Stimulated activated memory B cell treated with anti-CD40 and anti-IgM and Interleukin-4, amounts not matched to agents 10 μg/mL and 1 μg/mL and 100 μg/mL, for 72 hours (primary cell): Measurements from ENCODE around the gene KCNJ14.

ENCODE experiments used
- ATAC-seq: fragments of 150-1000 bp; cut with Tn5 transposase; 2 replicates; pipeline ENCODE4 v1.10.0; 2021
- H3K27ac Mint-ChIP-seq: one replicate; pipeline ENCODE4 v1.8.0; 2022; ENCODE audit warnings: mild to moderate bottlenecking, mixed read lengths
- H3K27me3 Mint-ChIP-seq: one replicate; pipeline ENCODE4 v1.8.0; 2022; ENCODE audit warnings: mixed read lengths
- H3K36me3 Mint-ChIP-seq: one replicate; pipeline ENCODE4 v1.8.0; 2022; ENCODE audit warnings: mixed read lengths
- H3K4me1 Mint-ChIP-seq: one replicate; pipeline ENCODE4 v1.8.0; 2022; ENCODE audit warnings: mixed read lengths
- H3K4me3 Mint-ChIP-seq: one replicate; pipeline ENCODE4 v1.8.0; 2022; ENCODE audit warnings: mild to moderate bottlenecking, moderate library complexity, mixed read lengths
- H3K9me3 Mint-ChIP-seq: one replicate; pipeline ENCODE4 v1.8.0; 2022; ENCODE audit warnings: mixed read lengths

The KCNJ14 gene

DNA sequence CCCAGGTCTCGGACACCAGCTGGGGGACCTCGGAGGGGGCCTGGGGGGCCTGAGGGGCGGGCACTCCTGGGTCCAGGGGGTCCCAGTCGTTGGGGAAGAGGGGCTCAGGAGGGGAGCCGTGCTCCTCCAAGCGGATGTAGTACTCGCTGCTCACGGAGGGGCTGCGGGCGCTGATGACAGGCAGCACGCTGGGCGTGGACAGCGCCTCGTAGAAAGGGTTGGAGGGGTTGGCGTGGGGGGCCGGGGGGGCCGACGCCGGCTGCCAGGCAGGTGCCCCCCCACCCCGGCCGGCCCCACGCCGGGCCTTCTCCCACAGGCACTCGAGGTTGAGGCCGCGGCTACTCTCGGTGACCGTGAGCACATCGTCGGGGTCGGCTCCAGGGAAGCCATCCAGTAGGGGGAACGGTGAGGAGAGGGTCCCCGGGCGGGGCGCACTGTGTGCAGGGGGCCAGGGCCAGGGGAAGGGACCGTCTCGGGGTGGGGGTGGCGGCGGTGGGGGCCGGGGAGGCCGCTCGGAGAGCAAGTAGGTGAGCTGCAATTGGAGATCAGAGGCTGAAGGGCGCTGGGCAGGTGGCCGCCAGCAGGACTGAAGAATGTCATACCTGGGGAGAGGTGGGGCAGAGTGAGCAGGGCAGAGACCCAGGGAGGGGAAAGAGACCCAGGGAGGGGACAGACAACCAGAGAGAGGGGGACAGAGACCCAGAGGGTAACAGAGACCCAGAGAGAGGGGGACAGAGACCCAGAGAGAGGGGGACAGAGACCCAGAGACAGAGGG is 44.1 kb downstream of the KCNJ14 start:
- peak overlapping the region; percentile 60 for H3K27ac Mint-ChIP-seq
- peaks cover 3% of the 10 kb centered on the region for H3K9me3 Mint-ChIP-seq
- ATAC-seq = no peak
- peaks cover 66% of the 10 kb centered on the region for H3K27me3 Mint-ChIP-seq
- no peak overlapping the region for H3K4me3 Mint-ChIP-seq
- peaks cover 51% of the 10 kb centered on the region for H3K4me1 Mint-ChIP-seq
- H3K36me3 Mint-ChIP-seq = peaks cover under 1% of the 10 kb centered on the region

DNA sequence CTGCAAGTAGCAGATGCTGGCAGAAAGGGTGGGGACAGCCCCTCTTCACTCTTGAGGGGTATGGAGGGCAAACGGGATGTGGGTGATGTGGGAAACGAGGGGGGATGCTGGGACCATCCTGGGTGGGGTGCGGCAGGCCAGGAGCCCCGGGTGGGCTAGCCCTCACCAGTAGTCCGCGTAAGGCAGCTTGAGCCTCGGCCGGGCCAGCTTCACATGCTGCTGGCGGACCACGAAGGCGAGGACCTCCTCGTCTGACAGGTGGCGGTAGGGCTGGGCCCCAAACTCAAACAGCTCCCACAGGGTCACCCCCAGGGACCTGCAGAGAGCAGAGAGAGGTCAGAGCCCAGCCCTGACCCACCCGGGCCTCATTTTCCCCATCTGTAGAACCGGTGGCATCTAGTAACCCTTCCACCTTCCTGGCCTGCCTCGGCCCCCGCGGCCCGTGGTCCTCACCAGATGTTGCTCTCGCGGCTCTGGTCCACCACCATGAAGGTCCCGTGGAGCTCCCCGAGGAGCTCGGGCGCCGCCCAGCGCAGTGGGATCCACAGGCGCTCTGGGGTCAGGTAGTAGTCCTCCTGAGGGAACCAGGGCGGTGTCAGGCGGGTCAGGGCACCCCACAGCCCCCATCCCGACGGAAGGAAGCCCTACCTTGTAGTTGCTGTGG is 45.6 kb downstream of the KCNJ14 start:
- H3K27ac Mint-ChIP-seq = peak overlapping the region; percentile 60
- H3K4me1 Mint-ChIP-seq = peaks cover 43% of the 10 kb centered on the region
- peak overlapping the region; percentile 50 for H3K4me3 Mint-ChIP-seq
- peaks cover 51% of the 10 kb centered on the region for H3K27me3 Mint-ChIP-seq
- H3K9me3 Mint-ChIP-seq = peaks cover 3% of the 10 kb centered on the region
- ATAC-seq = no peak
- H3K36me3 Mint-ChIP-seq = no peaks in the 10 kb centered on the region

DNA sequence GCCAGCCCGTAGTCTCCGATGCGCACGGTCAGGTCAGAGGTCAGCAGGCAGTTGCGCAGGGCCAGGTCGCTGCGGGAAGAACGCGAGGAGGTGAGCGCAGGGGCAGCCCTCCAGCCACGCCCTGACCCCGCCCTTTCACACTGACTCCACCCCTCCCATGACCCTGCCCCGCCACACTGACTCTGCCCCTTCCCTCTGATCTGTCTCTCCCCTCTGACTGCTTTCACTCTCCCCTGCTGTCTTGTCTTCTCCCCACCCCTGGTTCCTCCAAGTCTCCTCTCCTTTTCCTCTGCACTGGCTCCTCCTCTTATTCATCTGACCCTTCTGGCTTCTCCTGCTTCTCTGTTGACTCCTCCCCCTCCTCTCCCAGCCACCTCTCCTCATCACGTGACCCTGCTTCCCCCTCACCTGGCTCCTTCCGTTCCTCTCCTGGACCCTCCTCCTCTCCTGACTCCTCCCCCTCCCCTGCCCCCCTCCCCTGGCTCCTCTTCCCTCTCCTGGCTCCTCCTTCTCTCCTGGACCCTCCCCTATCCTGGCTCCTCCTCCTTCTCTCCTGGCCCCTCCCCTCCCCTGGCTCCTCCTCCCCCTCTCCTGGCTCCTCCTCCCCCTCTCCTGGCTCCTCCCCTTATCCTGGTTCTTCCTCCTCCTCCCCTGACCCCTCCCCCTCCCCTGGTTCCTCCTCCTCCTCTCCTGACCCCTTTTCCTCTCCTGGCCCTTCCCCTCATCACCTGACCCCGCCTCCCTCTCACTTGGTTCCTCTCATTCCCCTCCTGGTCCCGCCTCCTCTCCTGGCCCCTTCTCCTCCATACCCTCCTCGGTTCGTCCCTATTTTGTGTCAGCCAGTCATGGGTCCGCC is 46.3 kb downstream of the KCNJ14 start:
- H3K27ac Mint-ChIP-seq = peak overlapping the region; percentile 46

DNA sequence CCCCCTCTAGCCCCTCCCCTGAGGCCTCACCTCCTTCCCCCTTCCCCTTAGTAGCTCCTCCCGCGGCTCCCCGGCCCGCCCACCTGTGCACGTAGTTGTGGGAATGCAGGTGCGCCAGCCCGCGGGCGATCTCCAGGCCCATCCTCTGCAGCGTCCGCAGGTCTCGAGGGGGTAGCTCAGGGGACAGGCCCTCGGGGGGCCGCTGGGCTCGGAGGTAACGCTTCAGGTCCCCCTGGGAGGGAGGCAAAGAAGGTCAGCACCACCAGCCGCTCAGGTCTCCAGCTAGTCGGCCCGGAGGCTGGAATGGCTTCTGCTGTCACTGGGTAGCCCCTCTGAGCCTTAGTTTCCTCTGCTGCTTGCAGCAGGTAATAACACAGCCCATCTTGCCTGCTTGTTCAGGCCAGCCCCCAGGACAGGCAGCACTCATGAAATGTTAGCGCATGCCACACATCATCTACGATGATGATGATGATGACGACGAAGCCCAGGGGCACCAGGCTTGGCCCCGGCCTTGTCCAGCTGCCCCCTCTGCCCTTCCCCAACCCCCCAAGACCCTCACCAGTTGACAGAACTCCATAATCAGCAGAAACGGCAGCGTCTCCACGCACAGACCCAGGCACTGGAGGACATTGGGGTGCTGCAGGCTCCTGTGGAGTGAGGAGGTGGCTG is 47.1 kb downstream of the KCNJ14 start:
- Mint-ChIP-seq H3K27ac (peak overlapping the region; percentile 46), H3K4me3 (peak overlapping the region; percentile 50), H3K36me3 (no peaks in the 10 kb centered on the region), H3K9me3 (peaks cover 3% of the 10 kb centered on the region), H3K27me3 (peaks cover 38% of the 10 kb centered on the region), H3K4me1 (peaks cover 43% of the 10 kb centered on the region)
- peak; percentile 79 for ATAC-seq

More for the DNA sequence above, 46.3 kb downstream of the KCNJ14 start:
- H3K27me3 Mint-ChIP-seq = peaks cover 44% of the 10 kb centered on the region
- H3K4me3 Mint-ChIP-seq = peak overlapping the region; percentile 50
- H3K9me3 Mint-ChIP-seq = peaks cover 3% of the 10 kb centered on the region
- peaks cover 43% of the 10 kb centered on the region for H3K4me1 Mint-ChIP-seq
- peak; percentile 44 for ATAC-seq
- no peaks in the 10 kb centered on the region for H3K36me3 Mint-ChIP-seq

DNA sequence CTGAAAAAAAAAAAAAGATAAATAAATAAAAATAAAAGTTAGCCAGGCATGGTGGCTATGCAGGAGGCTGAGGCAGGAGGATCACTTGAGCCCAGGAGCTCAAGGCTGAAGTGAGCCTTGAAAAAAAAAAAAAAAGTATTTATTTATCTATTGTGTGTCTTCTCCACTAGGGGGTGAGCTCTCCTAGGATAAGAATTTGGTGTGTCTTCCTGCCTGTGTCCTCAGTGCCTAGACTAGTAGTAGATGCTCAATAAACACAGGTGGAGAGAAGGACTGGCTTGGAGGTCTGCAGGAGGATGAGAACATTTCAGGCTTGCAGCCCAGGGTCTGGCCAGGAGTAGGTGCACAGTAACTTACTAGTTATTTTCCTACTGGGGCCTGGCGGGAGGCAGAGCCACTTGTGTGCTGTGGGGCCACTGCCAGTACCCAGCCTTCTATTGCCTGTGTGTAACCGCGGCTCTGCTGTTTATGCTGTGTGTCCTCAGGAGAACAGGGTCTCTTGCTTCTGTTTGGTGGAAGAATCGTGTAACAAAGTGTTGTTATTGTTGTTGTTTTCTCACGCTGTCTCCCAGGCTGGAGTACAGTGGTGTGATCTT is 50.9 kb downstream of the KCNJ14 start:
- H3K9me3 Mint-ChIP-seq = peaks cover 3% of the 10 kb centered on the region

DNA sequence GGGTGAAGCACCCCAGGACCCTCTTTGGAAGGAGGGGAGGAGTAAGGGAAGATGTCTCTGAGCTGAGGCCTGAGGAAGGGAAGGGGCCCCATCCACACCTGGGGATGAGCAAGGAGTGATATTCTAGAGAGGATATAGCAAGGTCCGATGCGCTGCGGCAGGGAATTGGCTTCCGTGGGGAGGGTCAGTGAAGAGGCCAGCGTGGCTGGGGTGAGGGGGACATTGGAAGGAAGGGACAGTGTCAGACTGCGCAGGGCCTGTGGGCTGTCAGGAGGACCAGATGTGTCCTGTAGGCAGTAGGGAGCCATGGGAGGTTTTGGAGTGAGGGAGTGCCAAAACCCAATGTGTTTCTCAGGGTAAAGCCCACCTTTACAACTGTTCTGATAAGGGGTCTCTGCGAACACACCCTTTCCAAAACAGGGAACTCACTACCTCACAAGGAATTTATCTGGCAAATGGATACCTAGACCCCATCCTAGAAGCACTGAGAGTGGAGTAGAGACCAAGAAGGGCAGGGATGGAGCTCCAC is 52.6 kb downstream of the KCNJ14 start:
- H3K4me1 Mint-ChIP-seq = peaks cover 17% of the 10 kb centered on the region
- peaks cover 14% of the 10 kb centered on the region for H3K27me3 Mint-ChIP-seq
- no peak overlapping the region for H3K27ac Mint-ChIP-seq
- no peaks in the 10 kb centered on the region for H3K36me3 Mint-ChIP-seq
- H3K4me3 Mint-ChIP-seq = no peak overlapping the region
- H3K9me3 Mint-ChIP-seq = no peaks in the 10 kb centered on the region
- no peak for ATAC-seq

More for the DNA sequence above, 50.9 kb downstream of the KCNJ14 start:
- peak; percentile 3 for ATAC-seq
- no peak overlapping the region for H3K27ac Mint-ChIP-seq
- H3K4me1 Mint-ChIP-seq = peaks cover 35% of the 10 kb centered on the region
- peaks cover 22% of the 10 kb centered on the region for H3K27me3 Mint-ChIP-seq
- no peaks in the 10 kb centered on the region for H3K36me3 Mint-ChIP-seq
- H3K4me3 Mint-ChIP-seq = no peak overlapping the region

DNA sequence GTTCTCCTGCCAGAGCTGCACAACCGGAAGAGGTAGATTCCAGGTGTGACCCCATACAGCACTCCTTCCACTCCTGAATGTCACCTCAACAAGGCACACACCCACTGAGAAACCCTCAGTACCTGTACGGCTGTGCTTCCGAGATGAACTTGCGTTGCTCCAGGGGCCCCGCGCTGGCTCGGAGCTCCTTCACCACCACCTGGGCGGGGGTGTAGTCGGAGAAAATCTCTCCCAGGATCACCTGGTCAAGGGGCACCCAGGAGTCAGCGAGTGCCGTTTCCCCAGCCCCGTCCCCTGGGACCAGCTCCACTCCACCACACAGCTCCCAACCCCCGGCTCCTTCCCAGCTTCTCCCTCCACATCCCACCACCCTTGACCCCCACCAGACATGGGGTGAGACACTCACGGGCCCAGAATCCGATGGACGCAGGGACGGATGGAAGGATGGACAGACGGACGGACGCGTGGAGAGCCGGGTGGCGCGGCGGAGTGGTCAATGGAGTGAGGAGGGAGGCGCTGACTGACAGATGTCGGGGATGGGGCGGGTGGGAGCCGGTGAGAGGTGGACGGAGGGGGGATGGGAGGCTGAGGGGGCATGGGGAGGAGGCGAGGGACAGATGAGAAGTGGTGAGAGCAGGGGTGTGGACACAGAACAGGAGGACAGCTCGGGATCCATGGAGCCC is 53.5 kb downstream of the KCNJ14 start:
- Mint-ChIP-seq H3K4me1 (peaks cover 14% of the 10 kb centered on the region), H3K4me3 (no peak overlapping the region), H3K36me3 (no peaks in the 10 kb centered on the region), H3K27ac (no peak overlapping the region), H3K9me3 (no peaks in the 10 kb centered on the region), H3K27me3 (peaks cover 14% of the 10 kb centered on the region)
- ATAC-seq = no peak

DNA sequence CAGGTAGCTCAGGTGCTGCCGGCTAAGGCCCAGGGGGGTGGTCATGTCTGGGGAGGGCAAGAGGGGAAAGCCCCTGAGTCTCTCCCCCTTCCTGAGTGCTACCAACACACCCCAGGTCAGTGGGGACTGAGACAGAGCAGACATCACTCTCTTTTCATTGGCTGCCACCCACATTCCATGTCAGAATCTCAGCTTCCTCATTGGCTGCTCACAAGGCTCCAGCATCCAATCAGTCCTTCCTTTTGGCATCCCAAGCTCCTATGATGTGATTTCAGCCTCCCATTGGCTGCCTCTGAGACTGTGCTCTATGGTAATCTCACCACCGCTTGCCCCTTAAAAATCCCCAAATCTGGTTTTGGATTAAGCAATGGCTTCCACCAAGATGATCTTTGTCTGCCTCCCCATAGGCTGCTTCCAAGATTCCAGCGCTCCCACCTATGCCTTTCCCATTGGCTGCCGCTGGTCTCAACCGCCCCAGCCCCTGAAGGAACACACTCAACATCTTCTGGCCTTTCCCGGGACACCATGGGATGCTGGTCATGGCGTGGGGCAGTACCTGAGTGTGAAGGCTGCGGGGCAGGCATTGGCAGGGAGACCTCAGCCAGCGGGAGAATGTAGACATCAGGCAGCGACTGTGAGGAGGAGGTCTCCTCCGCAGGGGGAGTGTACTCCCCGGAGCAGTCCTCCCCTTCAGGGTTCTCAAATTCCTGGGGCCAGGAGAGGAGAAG is 54.3 kb downstream of the KCNJ14 start:
- ATAC-seq = no peak
- no peak overlapping the region for H3K27ac Mint-ChIP-seq
- peaks cover 14% of the 10 kb centered on the region for H3K27me3 Mint-ChIP-seq
- no peaks in the 10 kb centered on the region for H3K9me3 Mint-ChIP-seq
- no peak overlapping the region for H3K4me3 Mint-ChIP-seq
- peaks cover 17% of the 10 kb centered on the region for H3K4me1 Mint-ChIP-seq
- no peaks in the 10 kb centered on the region for H3K36me3 Mint-ChIP-seq

DNA sequence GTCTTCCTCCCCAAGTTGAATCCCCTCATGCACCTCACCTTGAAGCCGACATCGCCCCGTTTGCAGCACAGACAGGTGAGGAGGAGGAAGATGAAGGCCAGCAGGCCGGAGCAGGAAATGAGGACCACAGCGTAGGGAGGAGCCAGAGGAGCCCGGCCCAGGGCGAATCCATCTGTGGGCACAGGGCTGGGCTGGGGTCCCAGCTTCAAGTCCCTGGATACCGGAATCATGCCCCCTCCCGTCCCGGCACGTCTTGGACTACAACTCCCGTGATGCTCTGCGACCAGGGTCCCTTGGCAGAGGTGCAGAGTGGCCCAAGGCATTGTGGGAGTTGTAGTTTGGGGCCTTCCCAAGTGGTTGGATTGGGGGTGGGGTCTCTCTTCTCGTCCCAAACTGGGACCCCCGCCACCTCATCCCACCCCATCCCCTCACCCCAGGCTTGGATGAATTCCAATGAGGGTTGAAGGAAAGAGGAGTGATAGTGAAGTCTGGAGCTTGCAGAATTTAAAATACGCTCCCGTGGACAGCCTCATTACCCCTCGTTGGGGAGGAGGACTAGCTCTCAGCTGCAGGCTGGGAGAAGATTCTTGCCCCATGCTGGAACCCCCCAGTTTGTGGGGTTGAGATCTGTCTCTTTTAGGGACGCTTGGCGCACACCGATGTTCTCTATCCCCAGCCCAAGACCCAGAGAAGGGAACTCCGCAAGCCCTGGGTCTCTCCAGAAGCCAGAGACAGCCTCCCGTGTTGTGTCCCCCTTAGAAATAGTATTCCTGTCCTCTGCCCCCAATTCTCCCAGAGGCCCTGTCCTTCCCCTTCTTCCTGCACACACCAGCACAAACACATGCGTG is 55.3 kb downstream of the KCNJ14 start:
- peak; percentile 66 for ATAC-seq
- Mint-ChIP-seq H3K4me3 (peak overlapping the region; percentile 50), H3K27me3 (peaks cover 14% of the 10 kb centered on the region), H3K27ac (no peak overlapping the region), H3K36me3 (no peaks in the 10 kb centered on the region), H3K4me1 (peaks cover 17% of the 10 kb centered on the region), H3K9me3 (no peaks in the 10 kb centered on the region)

DNA sequence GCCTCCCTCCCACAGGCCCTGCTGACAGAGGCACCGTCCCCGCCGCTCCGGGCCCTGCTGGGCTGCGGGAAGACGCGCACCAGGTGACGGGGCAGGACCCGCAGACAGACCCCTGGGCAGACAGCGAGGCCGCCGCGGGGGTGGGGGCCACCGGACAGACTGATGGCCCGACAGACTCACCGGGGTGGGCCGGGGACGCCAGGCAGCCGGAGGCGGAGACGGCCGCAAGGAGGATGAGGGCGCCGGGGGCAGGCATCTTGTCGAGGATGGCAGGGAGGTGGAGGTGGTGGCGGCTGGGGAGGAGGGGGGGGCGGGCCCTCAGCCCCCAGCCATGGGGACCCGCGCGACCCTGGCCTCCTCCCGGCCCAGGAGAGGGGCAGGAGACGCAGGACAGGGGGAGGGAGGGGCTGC is 56.0 kb downstream of the KCNJ14 start:
- H3K36me3 Mint-ChIP-seq = no peaks in the 10 kb centered on the region
- no peak overlapping the region for H3K27ac Mint-ChIP-seq
- peaks cover 14% of the 10 kb centered on the region for H3K27me3 Mint-ChIP-seq
- H3K9me3 Mint-ChIP-seq = no peaks in the 10 kb centered on the region
- no peak for ATAC-seq
- H3K4me1 Mint-ChIP-seq = peaks cover 17% of the 10 kb centered on the region
- H3K4me3 Mint-ChIP-seq = no peak overlapping the region

DNA sequence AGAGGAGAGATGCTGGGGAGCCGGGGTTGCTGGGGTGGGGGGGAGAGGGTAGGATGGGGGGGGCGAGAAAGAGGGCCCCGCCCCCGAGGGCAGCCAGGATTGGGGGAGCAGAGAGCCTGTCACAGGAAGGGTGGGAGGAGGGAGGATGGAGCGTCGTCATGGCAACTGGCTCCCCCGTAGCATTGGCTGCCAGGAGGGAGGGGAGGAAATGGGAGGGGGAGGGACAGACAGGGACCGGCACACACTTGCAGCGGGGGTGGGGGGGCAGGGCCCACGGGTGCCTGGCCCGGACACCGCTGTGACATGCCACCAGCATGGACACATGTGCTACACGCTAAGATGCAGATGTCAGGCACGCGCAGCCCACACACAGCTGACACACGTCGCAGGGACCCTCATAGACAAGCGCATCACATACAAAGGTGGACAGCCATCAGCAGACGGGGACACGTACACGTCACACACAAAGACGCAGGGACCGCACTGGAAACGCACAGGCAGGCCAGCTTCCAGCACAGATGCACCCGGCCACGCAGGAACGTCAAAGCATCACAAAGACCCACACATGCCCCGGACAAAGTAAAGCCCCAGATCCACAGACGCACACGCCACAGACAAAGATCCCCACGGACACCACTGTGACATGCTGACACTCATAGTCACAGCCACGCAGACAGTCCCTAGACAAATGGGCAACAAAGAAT is 56.6 kb downstream of the KCNJ14 start, which contains the start of gene LMTK3:
TSS of gene LMTK3 (minus strand) at position 36 of the 704 bp plus-strand sequence. CDS start 259 bp downstream, outside the sequence.
- Mint-ChIP-seq H3K9me3 (no peaks in the 10 kb centered on the region), H3K27ac (no peak within 1 kb of the TSS), H3K4me1 (peaks cover 17% of the 10 kb centered on the region), H3K36me3 (no peaks in the 10 kb centered on the region), H3K4me3 (peak within 1 kb of the TSS; percentile 50), H3K27me3 (peaks cover 14% of the 10 kb centered on the region)
- ATAC-seq = peak; percentile 3
